Spleen (tissue), 7 donors: ENCODE measurements around the gene ACACA.

ENCODE experiments used
- CTCF ChIP-seq, 11 experiments: fragments of 200-600 bp in 7 of 11; fragments of 450-650 bp in 4 of 11; sonication (generic) in 4 of 11; IDR thresholded peaks in 8 of 11; conservative IDR thresholded peaks in 3 of 11; 1 replicate in 7 of 11; 2 replicates in 4 of 11; pipeline versions ENCODE4 v1.4.0 to v1.8.0; 2016 to 2021; ENCODE audit warnings: antibody characterized with exemption in 11 of 11, inconsistent platforms in 4 of 11, mild to moderate bottlenecking in 1 of 11
- POLR2A ChIP-seq, 3 donors: fragments of 450-650 bp; IDR thresholded peaks; one replicate each; pipeline ENCODE4 v1.5.1; 2017; ENCODE audit warnings: antibody characterized with exemption in 3 of 3, mild to moderate bottlenecking in 1 of 3
- donor health status: DM: no; HTN: no; CAD: no; lungs with moderate emphysema.
- donor health status: DM: no; HTN: no; CAD: no.
- donor health status: DM: no; HTN: no; CAD: no.

- no peak for TF ChIP-seq CTCF (IDR thresholded peaks at IDR 0.05 in 8 of 11, conservative IDR thresholded peaks at IDR 0.05 in 3 of 11)
- no peak for TF ChIP-seq POLR2A (IDR thresholded peaks at IDR 0.05)
Observed at GRCh38 chr17:37299257-37299980, 107.2 kb downstream of the ACACA start.
